GM12872 (cell line): Measurements from ENCODE around the gene C9.

Source experiments
- TF ChIP-seq, protein P1 (sequence below): IDR thresholded peaks from 3 replicates; pipeline ENCODE4 v1.5.1; 2011; ENCODE audit warnings: low read depth, mild to moderate bottlenecking, low read length, moderate library complexity; ENCODE audit not compliant: insufficient read depth

The C9 gene

DNA sequence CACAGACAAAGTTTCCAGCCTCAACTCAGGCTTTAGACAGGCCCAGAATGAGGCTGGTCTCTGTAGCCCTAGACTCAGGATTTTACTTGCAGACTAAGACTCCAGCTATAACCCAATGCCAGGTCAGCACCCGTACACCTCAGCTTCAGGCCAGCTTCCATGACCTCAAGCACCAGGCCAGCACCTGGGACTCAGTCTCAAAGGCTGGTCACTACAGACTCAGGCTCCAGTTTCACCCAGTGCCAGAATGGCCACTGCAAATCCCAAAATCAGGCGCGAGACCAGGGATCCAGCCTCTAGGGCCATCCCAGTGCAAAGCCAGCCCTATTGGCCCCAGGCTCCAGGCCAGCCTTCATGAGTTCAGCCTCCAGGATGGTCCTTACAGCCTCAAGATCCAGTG lies 44.9 kb downstream of the C9 start:
- TF ChIP-seq, protein P1, sequence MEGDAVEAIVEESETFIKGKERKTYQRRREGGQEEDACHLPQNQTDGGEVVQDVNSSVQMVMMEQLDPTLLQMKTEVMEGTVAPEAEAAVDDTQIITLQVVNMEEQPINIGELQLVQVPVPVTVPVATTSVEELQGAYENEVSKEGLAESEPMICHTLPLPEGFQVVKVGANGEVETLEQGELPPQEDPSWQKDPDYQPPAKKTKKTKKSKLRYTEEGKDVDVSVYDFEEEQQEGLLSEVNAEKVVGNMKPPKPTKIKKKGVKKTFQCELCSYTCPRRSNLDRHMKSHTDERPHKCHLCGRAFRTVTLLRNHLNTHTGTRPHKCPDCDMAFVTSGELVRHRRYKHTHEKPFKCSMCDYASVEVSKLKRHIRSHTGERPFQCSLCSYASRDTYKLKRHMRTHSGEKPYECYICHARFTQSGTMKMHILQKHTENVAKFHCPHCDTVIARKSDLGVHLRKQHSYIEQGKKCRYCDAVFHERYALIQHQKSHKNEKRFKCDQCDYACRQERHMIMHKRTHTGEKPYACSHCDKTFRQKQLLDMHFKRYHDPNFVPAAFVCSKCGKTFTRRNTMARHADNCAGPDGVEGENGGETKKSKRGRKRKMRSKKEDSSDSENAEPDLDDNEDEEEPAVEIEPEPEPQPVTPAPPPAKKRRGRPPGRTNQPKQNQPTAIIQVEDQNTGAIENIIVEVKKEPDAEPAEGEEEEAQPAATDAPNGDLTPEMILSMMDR: no peak

DNA sequence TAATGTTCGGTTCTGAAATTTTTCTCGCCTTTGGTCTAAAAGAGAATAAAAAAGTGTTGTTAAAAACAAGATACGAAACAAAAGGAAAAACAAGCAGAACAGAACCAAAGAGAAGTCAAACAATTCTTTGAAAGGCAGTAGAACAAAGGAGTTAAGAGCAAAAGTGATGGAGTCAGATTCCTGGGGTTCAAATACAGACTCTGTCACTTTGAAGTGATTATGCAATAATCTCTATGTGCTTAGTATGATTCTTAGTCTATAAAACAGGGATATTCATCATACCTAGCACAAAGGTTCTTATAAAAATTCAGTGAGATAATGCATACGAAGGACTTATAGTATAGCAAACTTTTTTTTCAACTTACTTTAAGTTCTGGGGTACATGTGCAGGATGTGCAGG lies 48.3 kb downstream of the C9 start:
- TF ChIP-seq, protein P1: no peak

DNA sequence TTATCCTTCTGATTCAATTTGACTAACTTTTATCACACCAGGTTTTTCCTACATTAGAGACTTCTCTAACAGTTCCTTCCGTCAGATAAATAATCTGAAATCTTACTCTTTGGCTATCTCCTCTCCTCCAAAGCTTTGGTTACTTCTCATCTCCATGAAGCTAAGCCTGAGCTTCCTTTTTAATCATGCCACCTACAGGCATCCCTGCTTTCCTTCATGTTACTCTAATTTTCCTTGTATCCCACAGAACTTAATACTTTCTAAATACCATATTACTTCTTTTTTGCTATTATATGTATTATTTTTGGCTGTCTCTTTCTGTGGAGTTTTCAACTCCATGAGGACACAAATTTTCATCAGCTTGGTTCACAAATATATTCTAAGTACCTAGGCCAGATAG lies 49.7 kb downstream of the C9 start:
- TF ChIP-seq, protein P1: no peak

DNA sequence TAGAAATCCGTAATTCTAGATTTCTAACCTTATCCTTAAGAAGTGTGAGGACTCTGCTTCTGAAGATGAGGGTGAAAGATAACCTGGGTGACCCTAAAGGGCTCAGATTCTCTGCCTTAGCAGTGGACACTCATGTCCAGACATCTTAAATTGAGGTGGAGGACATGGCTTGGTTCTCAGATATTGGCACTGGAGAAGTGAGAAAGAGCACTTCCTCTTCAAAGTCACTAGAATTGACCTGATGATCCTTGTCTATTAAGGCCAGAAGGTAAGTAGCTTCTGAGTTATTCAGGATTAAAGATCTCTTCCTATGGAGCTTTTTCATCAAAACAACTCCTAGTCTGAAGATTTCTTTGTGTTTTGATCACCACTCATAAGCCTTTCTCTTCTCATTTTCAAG lies 54.8 kb downstream of the C9 start:
- TF ChIP-seq, protein P1: no peak

DNA sequence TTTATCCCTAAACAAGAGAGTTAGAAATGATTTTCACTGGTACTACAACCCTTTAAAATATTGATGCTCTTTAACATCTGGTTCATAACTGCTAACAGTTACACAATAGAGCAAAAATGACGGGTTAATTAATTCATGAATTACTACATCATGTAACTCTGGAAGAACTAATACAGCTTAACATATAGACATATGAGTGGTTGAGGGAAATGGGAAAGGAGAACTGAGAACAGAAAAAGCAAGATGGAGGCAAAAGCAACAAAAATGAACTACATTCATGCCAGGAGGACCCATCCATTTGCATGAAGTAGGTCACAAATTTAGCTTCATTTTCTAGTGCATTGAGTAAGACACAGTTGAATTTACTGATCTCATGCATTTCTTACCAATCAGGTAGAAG lies 61.8 kb downstream of the C9 start:
- TF ChIP-seq, protein P1: no peak

DNA sequence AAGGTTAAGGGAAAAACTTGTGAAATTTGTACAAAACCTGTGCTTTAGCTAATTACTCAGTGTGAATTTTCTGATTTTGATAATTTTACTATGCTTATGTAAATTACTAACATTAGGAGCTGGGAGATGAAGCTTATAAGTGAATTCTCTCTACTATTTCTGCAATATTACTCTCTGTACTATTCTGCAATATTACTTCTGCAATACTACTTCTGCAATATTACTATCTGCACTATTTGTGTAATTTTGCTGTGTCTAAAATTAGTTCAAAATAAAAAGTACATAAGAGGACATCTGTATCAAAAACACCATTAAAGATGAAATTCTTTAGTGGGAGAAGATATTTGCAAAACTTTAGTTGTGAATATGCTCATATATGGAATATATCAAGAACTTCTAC lies 62.9 kb downstream of the C9 start:
- TF ChIP-seq, protein P1: no peak

DNA sequence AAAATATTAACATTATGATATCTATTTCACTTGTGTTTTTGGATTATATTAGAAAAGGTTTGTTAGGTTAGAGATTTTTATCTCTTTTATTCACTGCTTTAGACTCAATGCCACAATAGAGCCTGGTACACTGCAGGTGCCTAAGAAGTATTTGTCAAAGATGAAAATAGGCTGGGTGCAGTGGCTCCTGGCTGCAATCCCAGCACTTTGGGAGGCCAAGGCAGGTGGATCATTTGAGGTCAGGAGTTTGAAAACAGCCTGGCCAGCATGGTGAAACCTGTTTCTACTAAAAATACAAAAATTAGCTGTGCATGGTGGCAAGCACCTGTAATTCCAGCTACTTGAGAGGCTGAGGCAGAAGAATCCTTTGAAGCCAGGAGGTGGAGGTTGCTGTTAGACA lies 64.3 kb downstream of the C9 start:
- TF ChIP-seq, protein P1: no peak

DNA sequence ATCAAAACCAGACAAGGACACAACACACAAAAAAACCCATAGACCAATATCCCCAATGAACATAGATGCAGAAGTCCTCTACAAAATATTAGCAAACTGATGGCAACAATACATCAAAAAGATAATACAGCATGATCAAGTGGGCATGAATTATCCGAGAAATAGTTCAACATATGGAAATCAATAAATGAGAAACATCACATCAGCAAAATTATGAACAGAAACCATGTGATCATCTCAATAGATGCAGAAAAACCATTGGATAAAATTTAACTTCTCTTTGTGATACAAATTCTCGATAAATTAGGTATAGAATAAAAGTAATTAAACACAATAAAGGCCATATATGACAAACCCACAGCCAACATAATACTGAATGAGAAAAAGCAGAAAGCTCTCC lies 69.6 kb downstream of the C9 start:
- TF ChIP-seq, protein P1: no peak
